HepG2 (cell line): ENCODE measurements around the gene ZBTB43. TPM values are rescaled to one million over a fixed set of nuclear protein-coding genes. Genes with fewer than 3 reads are reported as not detected.

Source experiments
- CAMTA2 ChIP-seq: sonication (generic); formaldehyde crosslinking; IDR thresholded peaks from 2 replicates; pipeline ENCODE4 v1.4.0; 2020; ENCODE audit warnings: mild to moderate bottlenecking, missing genetic modification reagents, borderline replicate concordance
- CREBL2 ChIP-seq: sonication (generic); formaldehyde crosslinking; IDR thresholded peaks from 2 replicates; pipeline ENCODE4 v1.8.1; 2023; ENCODE audit warnings: missing genetic modification reagents, mild to moderate bottlenecking, borderline replicate concordance
- FIP1L1 ChIP-seq: fragments of 200-400 bp; formaldehyde crosslinking; IDR thresholded peaks from 2 replicates; pipeline ENCODE4 v1.6.1; 2018; ENCODE audit warnings: low read depth, mild to moderate bottlenecking, low read length, moderate library complexity, borderline replicate concordance; ENCODE audit not compliant: insufficient read depth
- HCFC1 ChIP-seq: fragments of 150-350 bp; IDR thresholded peaks from 2 replicates; pipeline ENCODE4 v1.6.1; 2014; ENCODE audit warnings: low read depth, low read length
- HDAC2 ChIP-seq: sonication (generic); formaldehyde crosslinking; IDR thresholded peaks from 2 replicates; pipeline ENCODE4 v1.4.0; 2020; ENCODE audit warnings: missing genetic modification reagents
- HES4 ChIP-seq: sonication (generic); formaldehyde crosslinking; IDR thresholded peaks from 2 replicates; pipeline ENCODE4 v1.9.0; 2021; ENCODE audit warnings: mild to moderate bottlenecking, missing genetic modification reagents, borderline replicate concordance
- HNRNPK ChIP-seq: fragments of 200-400 bp; formaldehyde crosslinking; IDR thresholded peaks from 2 replicates; pipeline ENCODE4 v1.6.1; 2018; ENCODE audit warnings: low read length, low read depth, moderate library complexity, mild to moderate bottlenecking; ENCODE audit not compliant: poor library complexity, severe bottlenecking
- HOXA7 ChIP-seq: sonication (generic); formaldehyde crosslinking; IDR thresholded peaks from 2 replicates; pipeline ENCODE4 v1.8.1; 2022; ENCODE audit warnings: mild to moderate bottlenecking, missing genetic modification reagents, moderate library complexity
- JARID2 ChIP-seq: sonication (generic); formaldehyde crosslinking; IDR thresholded peaks from 2 replicates; pipeline ENCODE4 v1.8.1; 2023; ENCODE audit warnings: missing genetic modification reagents, inconsistent platforms; ENCODE audit not compliant: insufficient replicate concordance
- LCORL ChIP-seq, 2 experiments: fragments of 450-650 bp in 1 of 2; sonication (generic) in 1 of 2; formaldehyde crosslinking in 1 of 2; IDR thresholded peaks; 2 replicates each; pipeline versions ENCODE4 v1.5.0 to v1.6.1; 2017 to 2020; ENCODE audit warnings: antibody characterized with exemption in 1 of 2, missing genetic modification reagents in 1 of 2
- MAF1 ChIP-seq: sonication (generic); formaldehyde crosslinking; IDR thresholded peaks from 2 replicates; pipeline ENCODE4 v1.5.0; 2020; ENCODE audit warnings: missing genetic modification reagents, borderline replicate concordance
- MAFF ChIP-seq: IDR thresholded peaks from 2 replicates; pipeline ENCODE4 v1.6.1; 2011; ENCODE audit warnings: low read depth, low read length, improper control_type of control experiment
- MEF2D ChIP-seq: sonication (generic); formaldehyde crosslinking; IDR thresholded peaks from 2 replicates; pipeline ENCODE4 v1.5.1; 2020; ENCODE audit warnings: mild to moderate bottlenecking, missing genetic modification reagents
- MLLT10 ChIP-seq: sonication (generic); formaldehyde crosslinking; IDR thresholded peaks from 2 replicates; pipeline ENCODE4 v1.4.0; 2020; ENCODE audit warnings: missing genetic modification reagents
- NFRKB ChIP-seq: fragments of 450-650 bp; IDR thresholded peaks from 2 replicates; pipeline ENCODE4 v1.6.1; 2017
- NPAS2 ChIP-seq: sonication (generic); formaldehyde crosslinking; IDR thresholded peaks from 2 replicates; pipeline ENCODE4 v1.8.0; 2022; ENCODE audit warnings: mild to moderate bottlenecking, missing genetic modification reagents, borderline replicate concordance
- SAP130 ChIP-seq: IDR thresholded peaks from 2 replicates; pipeline ENCODE4 v1.6.1; 2016; ENCODE audit warnings: low read depth
- SMAD1 ChIP-seq: sonication (generic); formaldehyde crosslinking; IDR thresholded peaks from 2 replicates; pipeline ENCODE4 v1.4.0; 2020; ENCODE audit warnings: missing genetic modification reagents, low read depth, mild to moderate bottlenecking, borderline replicate concordance
- SP2 ChIP-seq: sonication (generic); formaldehyde crosslinking; IDR thresholded peaks from 2 replicates; pipeline ENCODE4 v1.5.1; 2020; ENCODE audit warnings: mild to moderate bottlenecking, missing genetic modification reagents
- ZFP82 ChIP-seq: sonication (generic); formaldehyde crosslinking; IDR thresholded peaks from 2 replicates; pipeline ENCODE4 v1.5.1; 2020; ENCODE audit warnings: mild to moderate bottlenecking, missing genetic modification reagents, borderline replicate concordance
- ZNF282 ChIP-seq: fragments of 450-650 bp; IDR thresholded peaks from 2 replicates; pipeline ENCODE4 v1.6.1; 2018; ENCODE audit not compliant: partially characterized antibody
- ZNF296 ChIP-seq: sonication (generic); formaldehyde crosslinking; conservative IDR thresholded peaks from 2 replicates; pipeline ENCODE4 v1.5.0; 2020; ENCODE audit warnings: mild to moderate bottlenecking, missing genetic modification reagents
- ZNF326 ChIP-seq: sonication (generic); formaldehyde crosslinking; IDR thresholded peaks from 2 replicates; pipeline ENCODE4 v1.4.0; 2020; ENCODE audit warnings: missing genetic modification reagents, borderline replicate concordance
- ZNF513 ChIP-seq: sonication (generic); formaldehyde crosslinking; conservative IDR thresholded peaks from 2 replicates; pipeline ENCODE4 v1.5.0; 2020; ENCODE audit warnings: missing genetic modification reagents
- ZNF709 ChIP-seq: sonication (generic); formaldehyde crosslinking; IDR thresholded peaks from 2 replicates; pipeline ENCODE4 v1.5.0; 2020; ENCODE audit warnings: mild to moderate bottlenecking, missing genetic modification reagents
- ZNF737 ChIP-seq: sonication (generic); formaldehyde crosslinking; IDR thresholded peaks from 2 replicates; pipeline ENCODE4 v1.5.0; 2020; ENCODE audit warnings: missing genetic modification reagents, mild to moderate bottlenecking, borderline replicate concordance
- ZNF772 ChIP-seq: sonication (generic); formaldehyde crosslinking; IDR thresholded peaks from 2 replicates; pipeline ENCODE4 v1.5.0; 2020; ENCODE audit warnings: mild to moderate bottlenecking, missing genetic modification reagents
- polyA plus RNA-seq, 8 experiments: library from polyadenylated mRNA; depleted of rRNA in 3 of 8; stranded (reverse) in 7 of 8; unstranded in 1 of 8; fragments of >200 nt; fragmentation: Illumina TruSeq in 4 of 8; extraction: Trizol in 4 of 8; gene quantifications; 2 replicates each; pipeline versions ENCODE4 v1.2.1 to v1.2.3, GENCODE V29; 2011 to 2016; ENCODE audit warnings: low read depth in 4 of 8, missing spikeins in 1 of 8, mixed read lengths in 1 of 8; ENCODE audit not compliant: insufficient read depth in 1 of 8
- total RNA-seq, 5 experiments: library from RNA; depleted of rRNA; stranded (reverse); fragments of >200 nt; fragmentation: Illumina TruSeq; extraction: Trizol; gene quantifications; 2 replicates each; pipeline ENCODE4 v1.2.3, GENCODE V29; 2016; ENCODE audit warnings: low read depth in 1 of 5

The ZBTB43 gene
- total and polyA plus RNA-seq, 2 of the 13 experiments (the other 11 are each of a cell fraction or from before 2014, with no cell fraction given) = 7.1 to 31.4 TPM

GRCh38 chr9:126804696-126805553 lies at the start of gene ZBTB43 (continued):
- TF ChIP-seq ZNF296 (CRISPR knock-in tag) = no peak
- no peak for TF ChIP-seq NPAS2 (CRISPR knock-in tag)
- TF ChIP-seq ZNF282 = no peak
- no peak for TF ChIP-seq HOXA7 (CRISPR knock-in tag)
- peak; percentile 60; the same call in 1 of the 2 replicates for TF ChIP-seq HDAC2 (CRISPR knock-in tag)
- no peak for TF ChIP-seq LCORL (IDR thresholded peaks at IDR 0.05)
- TF ChIP-seq LCORL (CRISPR knock-in tag; IDR thresholded peaks at IDR 0.05) = peak; percentile 70; the same call in 1 of the 2 replicates
- TF ChIP-seq HES4 (CRISPR knock-in tag) = peak; percentile 79; the same call in 1 of the 2 replicates
- TF ChIP-seq ZNF326 (CRISPR knock-in tag) = no peak
- peak; percentile 85 for TF ChIP-seq ZNF709 (CRISPR knock-in tag)
- no peak for TF ChIP-seq ZFP82 (CRISPR knock-in tag)
- no peak for TF ChIP-seq ZNF513 (CRISPR knock-in tag)
- no peak for TF ChIP-seq ZNF737 (CRISPR knock-in tag)
- peak; percentile 94 for TF ChIP-seq SAP130 (CRISPR knock-in tag)
- no peak for TF ChIP-seq MLLT10
- no peak for TF ChIP-seq NFRKB
- 0 out of 2 replicates have a peak, but pooled peaks have one; percentile 91 for TF ChIP-seq CAMTA2
- TF ChIP-seq SP2 (CRISPR knock-in tag) = peak; percentile 84
- peak; percentile 74 for TF ChIP-seq HNRNPK
- no peak for TF ChIP-seq CREBL2 (CRISPR knock-in tag)
- TF ChIP-seq JARID2 = no peak
- TF ChIP-seq MAF1 = no peak
- peak; percentile 59 for TF ChIP-seq HCFC1
- no peak for TF ChIP-seq MAFF
- no peak for TF ChIP-seq ZNF772 (CRISPR knock-in tag)
- TF ChIP-seq SMAD1 (CRISPR knock-in tag) = no peak
- peak; percentile 51; the same call in 1 of the 2 replicates for TF ChIP-seq MEF2D (CRISPR knock-in tag)
- no peak for TF ChIP-seq FIP1L1
